ENCODE measurements around the gene SLCO1A2. TPM values are rescaled to one million over a fixed set of nuclear protein-coding genes. Genes with fewer than 3 reads are reported as not detected.

SLCO1A2 gene
- total and polyA plus RNA-seq, 9 donors = 0.11 to 0.35 (median 0.26) TPM; not detected in 5

DNA sequence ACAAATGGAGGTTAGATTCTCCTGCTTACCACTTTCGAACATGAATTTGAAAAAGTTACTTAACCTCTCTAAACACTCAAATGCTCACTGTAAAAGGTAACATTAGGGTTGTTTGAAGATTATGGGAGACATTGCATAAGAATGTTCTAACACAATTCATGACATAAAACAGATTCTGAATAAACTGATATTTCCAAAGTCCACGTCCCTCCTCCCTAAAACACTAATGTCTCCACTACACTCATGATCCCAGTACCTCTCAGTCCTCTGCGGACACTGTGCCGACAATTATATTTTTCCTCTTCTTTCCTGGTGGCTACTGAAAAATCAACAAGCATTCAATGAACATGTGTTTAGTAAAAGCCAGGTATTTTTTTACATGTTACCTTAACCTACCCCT is 19.2 kb upstream of the SLCO1A2 start:
- DNase-seq = no peak
- Histone ChIP-seq H3K27me3 (no peaks in the 10 kb centered on the region), H3K36me3 (no peaks in the 10 kb centered on the region), H3K27ac (no peak overlapping the region), H3K4me3 (no peak overlapping the region), H3K9me3 (no peaks in the 10 kb centered on the region), H3K4me1 (ENCODE audit: insufficient read depth) (no peaks in the 10 kb centered on the region)
- intact Hi-C loops (cut with DNase I) = no loop called here
- TF ChIP-seq EP300 (IDR thresholded peaks at IDR 0.05) (no peak), POLR2A (IDR thresholded peaks at IDR 0.05) (no peak)
- TF ChIP-seq, protein P1, sequence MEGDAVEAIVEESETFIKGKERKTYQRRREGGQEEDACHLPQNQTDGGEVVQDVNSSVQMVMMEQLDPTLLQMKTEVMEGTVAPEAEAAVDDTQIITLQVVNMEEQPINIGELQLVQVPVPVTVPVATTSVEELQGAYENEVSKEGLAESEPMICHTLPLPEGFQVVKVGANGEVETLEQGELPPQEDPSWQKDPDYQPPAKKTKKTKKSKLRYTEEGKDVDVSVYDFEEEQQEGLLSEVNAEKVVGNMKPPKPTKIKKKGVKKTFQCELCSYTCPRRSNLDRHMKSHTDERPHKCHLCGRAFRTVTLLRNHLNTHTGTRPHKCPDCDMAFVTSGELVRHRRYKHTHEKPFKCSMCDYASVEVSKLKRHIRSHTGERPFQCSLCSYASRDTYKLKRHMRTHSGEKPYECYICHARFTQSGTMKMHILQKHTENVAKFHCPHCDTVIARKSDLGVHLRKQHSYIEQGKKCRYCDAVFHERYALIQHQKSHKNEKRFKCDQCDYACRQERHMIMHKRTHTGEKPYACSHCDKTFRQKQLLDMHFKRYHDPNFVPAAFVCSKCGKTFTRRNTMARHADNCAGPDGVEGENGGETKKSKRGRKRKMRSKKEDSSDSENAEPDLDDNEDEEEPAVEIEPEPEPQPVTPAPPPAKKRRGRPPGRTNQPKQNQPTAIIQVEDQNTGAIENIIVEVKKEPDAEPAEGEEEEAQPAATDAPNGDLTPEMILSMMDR (IDR thresholded peaks at IDR 0.05) = no peak
- 78 to 85% (median 82%) methylated on average over 4 of the region's 4 CpGs for WGBS, 3 donors

DNA sequence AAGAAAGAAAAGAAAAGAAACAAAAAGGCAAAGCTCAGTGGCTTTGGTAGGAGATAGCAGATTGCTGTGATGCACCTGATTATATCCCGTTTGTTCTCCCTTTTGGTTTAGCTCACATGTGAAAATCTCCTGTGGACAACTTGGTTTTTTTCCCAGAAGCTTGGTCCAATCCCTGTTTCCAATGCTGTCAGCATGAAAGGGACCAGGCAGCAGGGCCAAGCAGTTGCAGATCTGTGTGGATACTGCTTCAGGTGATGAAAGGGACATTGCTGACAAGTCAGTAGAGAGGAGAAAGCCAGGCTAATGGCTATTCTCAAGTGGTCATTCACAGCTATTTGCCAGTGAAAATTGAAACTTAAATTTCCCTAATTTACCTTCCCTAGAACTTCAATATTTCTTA is 18.8 kb upstream of the SLCO1A2 start:
- Histone ChIP-seq H3K27me3 (no peaks in the 10 kb centered on the region), H3K9me3 (no peaks in the 10 kb centered on the region), H3K36me3 (no peaks in the 10 kb centered on the region), H3K4me1 (ENCODE audit: insufficient read depth) (no peaks in the 10 kb centered on the region), H3K27ac (no peak overlapping the region), H3K4me3 (no peak overlapping the region)
- intact Hi-C loops (cut with DNase I) = no loop called here
- 11 to 19% (median 15%) methylated on average over 1 of the region's 1 CpG for WGBS, 3 donors
- TF ChIP-seq, protein P1 (IDR thresholded peaks at IDR 0.05) = no peak
- no peak for DNase-seq

DNA sequence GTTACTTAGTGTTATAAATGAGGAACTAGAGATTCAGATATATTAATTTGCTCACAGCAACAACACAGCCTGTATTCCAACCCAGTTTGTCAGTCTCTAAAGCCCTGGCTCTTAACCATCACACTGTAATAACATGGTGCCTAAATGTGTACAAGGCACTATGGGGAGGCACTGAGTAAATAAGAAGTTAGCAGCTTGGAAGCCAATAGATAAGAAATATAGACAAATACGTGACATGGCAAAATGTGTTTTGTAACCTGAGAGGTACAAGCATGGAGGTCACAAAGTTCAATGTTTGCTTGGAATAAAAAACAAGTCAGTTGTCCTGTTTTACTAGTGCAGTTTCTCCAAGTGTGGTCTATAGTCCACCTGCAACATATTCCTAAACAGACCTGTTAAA is 16.3 kb upstream of the SLCO1A2 start:
- no peak overlapping the region for H3K4me3 ChIP-seq

DNA sequence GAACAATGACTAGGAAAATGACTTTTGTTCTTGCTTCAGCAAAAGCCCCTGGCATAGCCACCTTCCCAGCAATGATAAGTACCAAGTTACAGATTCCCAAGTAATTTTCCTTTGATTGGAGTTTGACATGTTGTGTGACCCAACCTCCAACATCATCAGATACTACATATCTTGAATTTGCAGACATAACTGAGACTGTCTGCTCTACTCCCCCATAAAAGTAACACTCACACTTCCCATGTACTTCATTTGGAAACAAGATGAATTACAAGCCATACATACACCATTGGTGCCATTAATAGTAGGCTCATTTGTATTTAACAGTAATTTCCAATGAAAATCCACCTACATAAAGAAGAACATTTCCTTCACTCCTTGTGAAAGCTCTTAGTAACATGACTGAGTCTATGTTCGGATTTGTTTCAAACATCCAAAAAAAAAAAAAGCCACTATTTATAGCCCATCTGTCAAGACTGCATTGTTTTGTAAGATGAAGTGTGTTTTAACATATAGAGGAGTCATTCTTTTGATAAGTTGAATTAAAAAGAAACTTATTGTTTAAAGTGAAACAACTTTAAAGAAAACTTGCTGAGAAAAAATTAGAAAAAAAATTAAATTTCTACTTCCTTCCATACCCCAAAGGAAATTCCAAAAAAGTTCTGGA is 12.0 kb upstream of the SLCO1A2 start:
- no peak for DNase-seq
- H3K27me3 ChIP-seq = no peaks in the 10 kb centered on the region
- WGBS, 3 donors = 30 to 48% (median 39%) methylated on average over 1 of the region's 1 CpG
- intact Hi-C loops (cut with DNase I) = no loop called here
- no peak for TF ChIP-seq EP300 (IDR thresholded peaks at IDR 0.05)
- no peaks in the 10 kb centered on the region for H3K9me3 ChIP-seq
- no peaks in the 10 kb centered on the region for H3K4me1 ChIP-seq (ENCODE audit: insufficient read depth)
- H3K4me3 ChIP-seq = no peak overlapping the region
- no peak overlapping the region for H3K27ac ChIP-seq
- H3K36me3 ChIP-seq = no peaks in the 10 kb centered on the region

More for the DNA sequence above, 16.3 kb upstream of the SLCO1A2 start:
- no peaks in the 10 kb centered on the region for H3K27me3 ChIP-seq
- no peaks in the 10 kb centered on the region for H3K4me1 ChIP-seq (ENCODE audit: insufficient read depth)
- H3K36me3 ChIP-seq = no peaks in the 10 kb centered on the region
- H3K9me3 ChIP-seq = no peaks in the 10 kb centered on the region
- WGBS, 3 donors = 33 to 52% (median 47%) methylated on average over 1 of the region's 1 CpG
- no peak overlapping the region for H3K27ac ChIP-seq
- no peak for DNase-seq
- no peak for TF ChIP-seq EP300 (IDR thresholded peaks at IDR 0.05)
- TF ChIP-seq, protein P1 (IDR thresholded peaks at IDR 0.05) = no peak
- TF ChIP-seq POLR2A (IDR thresholded peaks at IDR 0.05) = no peak
- intact Hi-C loops (cut with DNase I) = no loop called here

- intact Hi-C loops (cut with DNase I) = no loop called here
- DNase-seq = no peak
- H3K27ac ChIP-seq = no peak overlapping the region
- H3K36me3 ChIP-seq = no peaks in the 10 kb centered on the region
- H3K9me3 ChIP-seq = no peaks in the 10 kb centered on the region
- H3K4me3 ChIP-seq = no peak overlapping the region
- no peaks in the 10 kb centered on the region for H3K4me1 ChIP-seq (ENCODE audit: insufficient read depth)
- no peaks in the 10 kb centered on the region for H3K27me3 ChIP-seq
- no peak for TF ChIP-seq POLR2A (IDR thresholded peaks at IDR 0.05)
- TF ChIP-seq, protein P1 (IDR thresholded peaks at IDR 0.05) = no peak
- TF ChIP-seq EP300 (IDR thresholded peaks at IDR 0.05) = no peak
Observed at GRCh38 chr12:21343636-21344035, 8.9 kb upstream of the SLCO1A2 start.

Measured in ovary (tissue), 9 donors.